GM19023 (cell line): ENCODE measurements around the gene NEK7.

Source experiments
- ATAC-seq: cut with Tn5 transposase; IDR thresholded peaks from one replicate; pipeline ENCODE4 v1.9.1; 2021; ENCODE audit warnings: mild to moderate bottlenecking, moderate library complexity; ENCODE audit not compliant: unreplicated experiment

Gene NEK7

DNA sequence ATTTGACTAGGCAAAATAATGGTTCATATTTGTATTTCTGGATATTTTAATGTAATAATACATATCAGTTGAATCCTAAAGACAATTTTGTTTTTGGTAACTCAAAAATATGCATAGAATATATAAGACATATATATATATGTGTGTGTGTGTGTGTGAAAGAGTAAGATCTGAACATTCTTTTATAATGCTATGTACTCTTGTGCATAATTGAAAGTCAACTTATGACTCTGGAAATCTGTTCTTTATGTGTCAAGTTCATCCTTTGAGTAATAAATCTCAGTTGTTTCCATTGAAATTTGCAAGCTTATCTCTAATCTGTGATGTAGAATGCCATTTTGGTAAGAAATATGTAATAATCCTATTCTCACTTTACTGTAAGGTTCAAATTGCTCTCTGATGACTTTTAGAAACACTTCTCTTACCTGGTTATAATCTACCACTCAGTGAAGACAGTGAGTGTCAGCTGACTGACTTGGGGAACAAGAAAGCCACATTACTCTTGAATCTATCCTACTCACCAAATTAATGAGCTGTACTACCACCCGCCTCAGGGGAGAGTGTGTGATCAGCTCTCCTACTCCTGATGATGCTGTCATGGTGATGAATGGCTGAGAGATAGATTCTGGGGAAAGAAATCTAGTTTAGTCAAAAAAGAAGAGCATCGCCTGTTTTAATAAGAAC, 15.0 kb upstream of the NEK7 start:
- ATAC-seq, result no peak

DNA sequence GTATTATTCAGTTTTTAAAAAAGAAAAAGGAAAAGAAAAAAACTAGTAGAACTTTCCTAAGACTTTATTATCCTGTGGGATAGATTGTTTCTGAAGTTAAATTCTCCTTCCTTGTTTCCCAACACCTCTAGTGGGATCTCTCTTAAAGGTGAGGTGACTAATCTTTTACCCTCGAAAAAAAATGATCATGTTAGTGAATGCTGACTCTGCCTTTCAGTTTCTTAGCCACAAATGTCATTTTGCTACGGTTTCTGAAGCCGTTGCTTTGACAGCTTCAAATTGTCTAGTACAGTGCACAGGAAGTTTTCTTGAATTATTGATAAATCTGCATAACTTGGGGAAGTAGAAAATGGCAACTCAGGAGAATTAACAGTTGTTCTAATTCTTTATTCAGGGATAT, 13.0 kb upstream of the NEK7 start:
- ATAC-seq, result no peak

DNA sequence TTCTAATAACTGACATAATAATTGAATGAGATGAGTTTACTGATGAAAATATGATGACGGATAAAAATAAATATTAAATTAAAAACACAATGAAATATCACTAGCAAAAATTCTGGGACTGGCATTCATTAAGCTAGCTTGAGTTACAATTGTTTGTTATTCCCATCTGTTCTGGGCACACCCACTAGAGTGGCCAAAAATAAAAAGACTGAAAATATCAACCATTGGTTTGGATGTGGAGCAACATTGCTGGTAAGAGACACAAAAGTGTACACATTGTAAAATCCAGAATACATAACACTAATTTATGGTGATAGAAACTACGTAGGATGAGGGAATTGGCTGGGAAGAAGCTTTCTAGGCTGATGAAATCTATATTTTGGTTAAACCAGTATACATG, 9.6 kb upstream of the NEK7 start:
- ATAC-seq, result no peak

DNA sequence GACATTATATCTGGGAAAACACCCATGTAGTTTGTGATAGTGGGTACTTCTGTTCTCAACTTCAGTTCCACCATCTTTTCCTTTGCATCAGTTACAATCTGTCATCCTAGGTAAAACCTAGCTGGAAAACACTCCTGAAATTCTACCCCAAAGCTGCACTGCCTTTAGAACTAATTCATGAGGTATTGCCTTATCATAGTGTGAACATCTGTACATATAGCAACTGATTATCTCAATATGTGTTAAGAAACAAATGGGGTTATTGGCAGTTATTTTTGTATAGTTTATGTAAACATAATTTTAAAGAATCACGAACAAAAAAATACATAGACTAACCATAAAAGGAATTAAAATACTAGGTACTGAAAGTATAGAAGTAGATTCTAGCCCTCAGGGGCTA, 6.4 kb upstream of the NEK7 start:
- no peak for ATAC-seq

DNA sequence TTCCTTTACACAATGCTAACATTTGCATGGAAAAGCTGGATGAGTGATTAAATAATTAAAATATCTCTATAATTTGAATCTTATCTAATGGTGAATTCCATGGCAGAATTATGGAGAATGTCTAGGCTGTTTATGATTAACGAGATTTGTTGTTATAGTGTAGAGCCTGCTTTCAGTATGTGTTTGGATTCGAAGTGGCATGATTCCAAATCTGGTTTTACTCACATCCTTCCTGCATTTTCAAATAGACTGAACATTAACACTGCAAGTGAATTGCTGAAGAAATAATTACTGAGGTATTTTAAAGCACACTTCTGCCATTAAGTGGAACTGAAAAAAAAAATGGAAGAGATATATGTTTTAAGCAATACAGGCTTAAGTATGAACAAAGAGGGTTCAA, 5.1 kb upstream of the NEK7 start:
- ATAC-seq, result no peak

DNA sequence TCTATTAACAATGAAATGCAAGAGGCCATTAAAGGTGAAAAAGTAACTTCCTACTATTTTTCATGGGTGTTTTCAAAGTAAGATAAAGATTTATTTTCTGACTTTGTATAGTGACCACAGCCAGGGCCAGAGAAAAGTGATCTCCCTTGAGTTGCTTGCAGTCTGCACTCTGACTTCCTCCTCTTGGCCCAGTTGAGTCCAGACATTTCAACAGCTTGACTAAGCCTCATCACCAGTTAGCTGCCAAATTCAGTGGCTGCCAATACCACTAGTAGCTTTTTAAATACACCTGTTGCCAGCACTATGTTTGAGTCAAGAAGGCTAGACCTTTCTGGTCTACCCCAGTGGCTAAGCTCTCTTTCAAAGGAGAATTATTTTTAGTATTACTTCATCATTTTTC, 3.7 kb upstream of the NEK7 start:
- no peak for ATAC-seq

DNA sequence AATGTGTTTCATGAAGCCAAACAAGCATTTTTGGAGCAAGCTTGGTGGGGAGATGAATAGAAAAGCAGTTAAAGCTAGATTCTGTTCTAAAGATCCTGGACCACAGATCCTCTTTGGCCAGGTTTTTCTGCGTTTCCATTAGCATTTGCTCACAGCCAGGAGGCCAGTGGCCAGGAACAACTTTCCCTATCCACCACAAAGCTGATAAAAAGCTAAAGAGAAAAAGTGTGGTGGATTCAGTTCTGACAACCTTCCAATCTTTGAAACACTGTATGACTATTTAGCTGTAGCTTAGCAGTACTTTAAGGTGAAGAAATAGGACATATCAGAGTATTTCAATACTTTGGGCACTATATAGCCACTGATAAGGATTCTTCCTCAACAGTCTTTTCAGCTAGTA, 3.0 kb upstream of the NEK7 start:
- ATAC-seq, result no peak

DNA sequence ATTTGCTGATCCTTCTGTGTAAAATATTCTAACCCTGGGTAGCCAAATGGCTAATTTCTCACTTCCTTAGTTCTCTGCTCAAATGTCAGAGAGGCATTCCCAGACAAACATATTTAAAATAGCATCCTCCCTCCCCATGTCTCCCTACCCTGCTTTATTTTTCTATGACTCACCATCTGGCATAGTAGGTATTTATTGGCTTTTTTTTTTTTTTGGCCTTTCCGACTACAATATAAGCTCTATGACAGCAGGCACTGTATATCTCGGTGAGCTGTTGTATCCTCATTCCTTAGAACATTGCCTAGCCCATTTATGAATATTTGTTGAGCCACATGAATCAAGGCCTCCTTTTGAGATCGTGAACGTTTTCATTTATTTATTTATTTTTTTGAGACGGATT, 1.5 kb upstream of the NEK7 start:
- no peak for ATAC-seq

DNA sequence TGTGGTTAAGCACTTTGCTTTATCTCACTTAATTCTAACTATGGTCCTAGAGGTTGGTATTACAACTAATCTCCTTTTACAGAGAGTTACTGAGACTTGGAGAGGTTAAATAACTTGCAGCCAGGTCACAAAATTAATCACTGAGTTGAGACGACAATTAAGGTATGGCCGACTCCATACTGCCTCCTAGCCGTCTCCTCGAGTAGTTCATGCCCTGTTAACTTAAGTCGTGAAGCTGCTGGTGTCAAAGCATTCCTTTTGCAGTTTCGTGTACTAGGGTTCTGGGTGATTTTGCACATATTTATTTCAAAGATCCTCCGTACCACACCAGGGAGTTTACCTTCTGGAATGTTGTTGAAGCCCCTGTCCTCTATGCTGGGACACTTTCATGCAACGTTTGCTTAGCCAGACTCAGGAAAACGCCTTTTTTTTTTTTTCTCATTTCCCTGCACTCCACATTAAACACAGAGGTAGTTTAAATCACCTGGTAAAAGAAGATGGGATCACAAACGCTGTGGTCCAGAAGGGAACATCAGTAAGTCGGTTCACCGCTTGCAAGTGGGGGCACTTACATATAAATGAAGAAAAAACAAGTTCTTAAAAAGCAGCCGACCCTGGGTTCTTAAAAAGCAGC, 570 bp upstream of the NEK7 start:
- ATAC-seq, result peak; percentile 16

DNA sequence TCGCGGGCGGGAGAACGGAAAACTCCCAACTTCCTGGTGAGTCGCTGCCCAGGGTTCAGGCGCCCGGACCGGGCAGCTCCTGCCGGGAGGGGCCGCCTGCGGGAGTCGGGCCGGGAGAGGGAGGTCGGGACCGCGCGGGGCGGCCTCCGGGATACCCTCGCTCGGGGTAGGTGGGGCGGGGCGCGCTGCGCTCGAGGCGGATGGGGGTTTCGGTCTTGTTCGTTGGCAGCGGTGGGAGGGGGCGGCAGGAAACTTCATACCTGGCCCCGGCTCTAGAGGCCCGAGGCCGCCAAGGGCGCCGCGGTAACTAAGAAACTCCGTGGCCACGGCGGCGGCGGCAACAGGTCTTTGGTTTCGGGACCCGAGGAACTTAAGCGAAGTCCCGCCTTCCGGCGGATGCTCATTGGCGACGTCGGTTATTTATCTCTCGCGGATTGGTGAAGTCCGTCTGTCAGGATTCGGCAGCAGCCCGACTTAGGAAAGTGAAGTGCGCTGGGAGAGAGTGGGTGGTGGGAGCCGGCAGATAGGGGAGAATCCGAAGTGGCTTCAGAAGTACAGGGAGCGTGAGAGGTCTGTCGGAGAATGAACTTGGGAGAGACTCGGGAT, 546 bp downstream of the NEK7 start:
- peak; percentile 46 for ATAC-seq

DNA sequence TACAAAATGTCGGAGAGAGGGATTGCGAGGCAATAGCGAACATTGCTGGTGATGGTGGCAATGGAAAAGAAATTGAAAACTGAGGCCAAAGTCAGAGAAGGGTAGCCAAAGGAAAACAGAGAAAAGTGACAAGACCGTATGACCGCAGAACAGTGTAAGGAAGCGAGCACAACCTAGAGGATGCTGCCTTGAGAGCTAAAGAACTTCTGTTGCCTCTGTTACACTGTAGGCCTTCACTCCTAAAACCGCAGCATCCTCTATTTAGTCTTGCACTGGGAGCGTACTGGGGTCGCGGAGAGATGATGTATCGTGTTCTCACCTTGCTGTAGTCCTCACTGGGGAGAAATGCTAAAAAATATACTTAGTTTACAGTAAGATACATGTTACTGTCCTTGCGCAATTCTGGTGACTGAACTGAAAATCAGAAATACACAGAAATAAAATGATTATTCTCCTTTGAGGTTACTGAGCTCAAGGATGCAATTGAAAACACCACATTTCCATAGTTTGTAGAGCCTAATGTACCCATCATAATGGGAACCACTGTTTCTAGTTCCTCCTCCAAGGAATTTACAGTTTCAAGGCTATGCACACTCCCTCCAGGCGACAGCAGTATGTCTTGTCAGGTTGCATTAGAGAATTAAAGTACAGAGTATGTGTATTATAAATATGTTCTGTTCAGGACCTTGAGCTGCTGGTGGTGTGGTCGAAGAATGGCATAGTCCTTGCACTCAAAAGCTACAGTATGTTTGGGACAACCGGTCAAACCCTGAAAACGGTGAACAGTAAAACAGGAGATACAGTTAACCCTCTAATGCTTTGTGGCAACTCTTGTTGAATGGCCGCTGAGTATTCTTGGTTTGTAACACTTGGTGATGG, 1.3 kb downstream of the NEK7 start:
- ATAC-seq, result no peak

DNA sequence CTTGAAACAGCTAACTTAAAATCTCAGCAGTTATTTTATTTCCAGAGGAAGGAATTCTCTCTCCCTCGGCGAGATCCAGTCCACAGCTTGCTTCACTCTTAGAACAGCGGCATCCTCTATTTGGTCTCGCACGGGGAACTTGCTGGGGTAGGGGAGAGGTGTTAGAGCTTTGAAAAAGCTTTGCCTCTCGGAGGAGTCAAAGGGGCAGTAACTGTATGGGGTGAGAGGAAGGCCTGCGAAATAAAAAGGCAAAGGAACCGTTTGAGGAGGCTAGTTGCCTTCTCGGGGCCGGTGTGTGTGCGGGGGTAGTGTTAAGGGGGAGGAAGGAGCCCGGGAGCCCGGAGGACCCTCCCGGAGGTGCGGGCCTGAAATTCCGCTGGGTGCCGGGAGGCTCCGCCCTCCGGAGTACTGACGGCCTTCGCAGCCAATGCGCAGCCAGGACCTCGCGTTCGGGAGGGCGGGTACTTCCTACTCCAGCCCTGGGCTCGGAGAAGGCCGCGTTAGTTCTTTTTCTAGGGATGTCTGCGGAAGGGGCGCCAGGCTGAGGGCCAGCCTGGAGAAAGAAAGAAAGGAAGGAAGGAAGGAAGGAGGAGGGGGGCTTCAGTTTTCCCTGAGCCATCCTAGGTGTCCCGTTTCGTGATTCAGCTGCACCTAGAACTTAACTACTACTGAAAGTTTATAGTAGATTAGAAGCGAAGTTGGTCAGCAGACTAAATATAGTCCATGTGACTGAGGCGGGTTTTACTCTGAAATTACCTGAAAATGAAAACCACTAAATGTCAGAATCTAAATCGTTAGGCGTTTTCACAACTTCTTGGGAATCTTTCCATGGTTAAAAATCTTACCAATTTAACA, 2.2 kb downstream of the NEK7 start:
- ATAC-seq, result peak; percentile 64

DNA sequence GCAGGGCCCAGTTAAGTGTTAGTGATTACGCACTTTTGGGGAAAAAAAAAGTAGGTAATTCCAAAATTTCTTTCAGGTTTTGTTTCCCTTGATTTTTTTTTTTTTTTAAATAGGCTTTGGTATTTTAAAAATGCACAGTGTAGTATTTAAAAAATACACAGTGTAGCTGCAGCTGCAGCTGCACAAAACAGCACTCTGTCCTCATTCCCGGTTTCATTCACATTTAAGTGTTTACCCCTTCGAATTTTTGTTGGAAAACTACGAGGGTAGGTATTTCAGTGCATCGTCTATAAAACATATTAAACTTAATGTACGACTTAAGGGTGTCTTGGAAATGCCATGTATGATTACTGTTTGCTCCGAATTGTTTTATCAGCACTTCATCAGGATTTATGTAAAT, 3.4 kb downstream of the NEK7 start:
- no peak for ATAC-seq

DNA sequence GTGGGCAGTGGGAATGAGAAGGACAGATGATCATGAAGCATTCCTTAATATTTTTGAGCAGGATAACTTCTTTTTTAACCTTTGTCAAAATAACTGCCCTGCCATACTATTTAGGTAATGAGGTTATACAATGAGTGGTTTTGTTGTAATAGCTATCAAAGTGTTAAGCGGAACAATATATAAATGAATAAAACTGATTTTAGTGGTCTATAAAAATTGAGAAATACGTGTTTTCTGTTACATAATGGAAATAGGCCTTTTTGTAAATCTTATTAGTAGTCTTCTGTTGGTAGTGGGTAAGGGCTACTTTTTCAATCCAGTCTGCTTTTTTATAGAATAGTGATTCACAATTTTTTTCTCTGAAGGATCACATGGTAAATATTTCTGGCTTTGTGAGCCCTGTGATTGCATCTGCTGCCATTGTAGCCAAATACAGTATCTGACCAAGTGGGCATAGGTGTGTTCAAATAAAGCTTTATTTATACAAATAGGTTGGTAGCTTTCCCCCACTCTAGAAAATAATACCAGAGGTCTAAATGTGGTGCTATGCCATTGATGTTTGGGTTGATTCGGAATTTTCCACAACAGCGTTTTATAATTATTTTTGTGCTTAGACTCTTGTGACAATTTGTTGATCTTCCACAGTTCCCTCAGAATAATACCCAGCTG, 4.3 kb downstream of the NEK7 start:
- no peak for ATAC-seq

DNA sequence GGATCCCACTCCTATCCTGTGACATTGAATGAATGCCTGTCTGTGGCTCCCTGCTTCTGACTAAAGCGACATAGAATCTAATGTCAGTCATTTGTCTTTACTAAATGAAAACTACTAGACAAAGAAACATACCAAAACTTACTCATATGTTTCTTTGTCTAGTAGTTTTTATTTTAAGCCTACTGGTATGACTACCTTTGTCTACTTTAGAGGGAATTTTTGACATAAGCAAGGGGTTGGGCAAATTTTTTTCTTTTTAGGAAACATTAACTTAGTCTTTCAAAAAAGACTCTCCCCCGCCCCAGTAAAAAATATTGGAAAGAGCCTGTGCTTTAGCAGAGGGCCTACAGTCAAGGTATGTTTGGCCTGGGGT, 4.9 kb downstream of the NEK7 start:
- ATAC-seq, result no peak

DNA sequence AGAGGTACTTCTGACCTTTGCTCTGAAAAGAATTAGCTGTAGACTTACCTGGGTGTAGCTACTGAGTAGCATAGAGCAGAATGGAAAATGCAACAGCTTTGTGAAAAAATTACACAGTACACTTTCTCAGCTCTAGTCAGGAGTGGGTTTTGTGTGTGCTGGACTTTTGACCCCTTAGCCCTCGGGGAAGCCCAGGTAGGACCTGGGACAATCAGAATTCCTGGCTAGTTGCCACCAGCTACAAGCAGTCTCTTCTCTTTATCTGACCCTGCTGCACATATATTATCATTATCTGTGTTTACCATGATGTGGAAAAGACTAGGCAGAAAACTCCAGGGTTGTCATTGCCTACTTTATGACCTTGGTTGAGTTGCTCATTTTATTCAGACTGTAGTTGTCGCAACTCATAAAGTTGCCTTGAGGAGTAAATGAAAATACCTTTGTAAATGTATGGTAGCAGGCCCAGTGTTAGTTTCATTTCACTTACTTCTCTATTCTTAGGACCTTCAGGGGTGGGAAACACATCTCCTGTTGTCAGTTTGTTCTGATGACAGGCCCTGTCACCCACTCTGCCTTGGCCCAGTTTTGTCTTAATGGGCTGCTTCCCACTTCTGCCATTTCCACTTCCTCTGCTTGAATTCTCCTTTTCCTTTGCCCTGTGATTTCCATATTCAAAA, 5.4 kb downstream of the NEK7 start:
- ATAC-seq, result no peak

DNA sequence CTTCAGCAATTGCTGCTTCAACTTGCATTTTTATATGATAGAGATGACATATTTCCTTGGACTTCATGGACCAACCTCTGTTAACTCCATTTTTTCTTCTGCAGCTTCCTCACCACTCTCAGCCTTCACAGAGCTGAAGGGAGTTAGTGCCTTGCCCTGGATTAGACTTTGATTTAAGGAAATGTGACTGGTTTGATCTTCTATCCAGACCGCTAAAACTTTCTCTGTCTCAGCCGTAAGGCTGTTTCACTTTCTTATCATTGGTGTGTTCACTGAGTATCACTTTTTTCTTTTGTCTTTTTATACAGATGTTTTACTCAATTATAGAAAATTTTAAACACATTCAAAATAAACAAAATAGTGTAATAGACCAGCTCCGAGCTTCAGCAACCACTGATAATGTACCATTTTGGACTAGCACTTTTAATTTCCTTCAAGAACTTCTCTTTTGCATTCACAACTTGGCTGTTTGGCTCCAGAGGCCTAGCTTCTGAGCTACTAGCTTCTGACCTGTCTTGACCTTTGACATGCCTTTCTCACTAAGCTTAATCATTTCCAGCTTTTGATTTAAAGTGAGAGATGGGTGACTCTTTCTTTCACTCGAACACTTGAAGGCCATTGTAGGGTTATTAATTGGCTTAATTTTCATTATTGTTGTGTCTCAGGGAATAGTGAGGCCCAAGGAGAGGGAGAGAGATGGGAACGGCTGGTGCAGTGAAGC, 9.3 kb downstream of the NEK7 start:
- ATAC-seq, result peak; percentile 21

DNA sequence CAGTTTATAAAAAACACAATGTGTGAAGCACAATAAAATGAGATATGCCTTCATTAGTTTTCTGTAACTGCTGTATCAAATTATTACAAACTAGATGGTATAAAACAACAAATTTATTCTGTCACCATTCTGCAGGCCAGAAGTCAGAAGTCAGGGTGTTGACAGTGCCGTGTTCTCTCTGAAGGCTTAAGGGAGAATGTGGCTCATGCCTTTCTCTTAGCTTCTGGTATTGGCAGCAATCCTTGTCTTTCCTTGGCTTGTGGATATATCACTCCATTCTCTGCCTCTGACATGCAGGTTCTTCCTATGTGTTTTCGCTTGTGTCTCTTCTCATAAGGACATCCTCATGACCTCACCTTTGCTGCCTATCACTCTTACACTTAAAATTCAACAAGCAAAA, 10.1 kb downstream of the NEK7 start:
- no peak for ATAC-seq

DNA sequence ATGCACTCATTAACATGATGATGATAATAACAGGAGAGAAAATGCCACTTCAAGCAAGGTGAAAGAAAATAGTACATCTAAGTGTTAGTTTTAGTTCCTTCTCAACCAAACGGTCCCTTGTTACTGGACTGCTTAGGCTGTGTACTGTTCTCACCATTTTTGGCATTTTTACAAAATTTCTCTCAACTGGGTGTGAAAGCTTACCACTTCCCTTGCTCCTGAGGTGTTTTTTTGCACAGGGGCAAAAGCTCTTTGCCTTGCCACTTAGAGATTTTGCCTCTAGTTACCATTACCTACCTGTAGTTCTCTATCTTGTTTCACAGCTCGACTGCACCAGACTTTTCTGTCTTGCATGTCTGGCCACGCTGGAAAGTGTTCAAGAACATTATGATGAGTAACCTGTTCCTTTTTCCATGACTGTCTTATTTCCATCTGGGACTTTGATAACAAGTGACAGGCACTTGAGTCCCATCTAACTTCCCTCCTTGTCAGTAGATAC, 10.7 kb downstream of the NEK7 start:
- peak; percentile 46 for ATAC-seq
